ENCODE results near the gene ASRGL1.

ASRGL1 gene

GRCh38 chr11:62394825-62395538 lies 57.7 kb downstream of the ASRGL1 start:
- DNase-seq, result peak; percentile 88 to 93

GRCh38 chr11:62395885-62396551 lies 58.8 kb downstream of the ASRGL1 start:
- no peak for DNase-seq

- no peak for DNase-seq
These were observed 61.1 kb downstream of the ASRGL1 start for GRCh38 chr11:62398011-62398994.

GRCh38 chr11:62399172-62399877 lies 62.1 kb downstream of the ASRGL1 start:
- DNase-seq, result no peak

GRCh38 chr11:62399878-62400266 lies 62.6 kb downstream of the ASRGL1 start:
- DNase-seq, result no peak

- DNase-seq, result no peak
These were observed 63.0 kb downstream of the ASRGL1 start for GRCh38 chr11:62400281-62400680.

GRCh38 chr11:62400760-62401159 lies 63.5 kb downstream of the ASRGL1 start:
- no peak for DNase-seq

- DNase-seq, result no peak
These were observed 64.1 kb downstream of the ASRGL1 start for GRCh38 chr11:62401356-62401755.

- DNase-seq, result no peak
These were observed 64.6 kb downstream of the ASRGL1 start for GRCh38 chr11:62401811-62402210.

GRCh38 chr11:62402226-62402959 lies 65.1 kb downstream of the ASRGL1 start:
- no peak for DNase-seq

- no peak for DNase-seq
These were observed 65.9 kb downstream of the ASRGL1 start for GRCh38 chr11:62402960-62403730.

GRCh38 chr11:62404435-62404834 lies 67.2 kb downstream of the ASRGL1 start:
- DNase-seq, result no peak

GRCh38 chr11:62404901-62405300 lies 67.7 kb downstream of the ASRGL1 start:
- DNase-seq, result no peak

GRCh38 chr11:62406034-62406433 lies 68.8 kb downstream of the ASRGL1 start:
- no peak for DNase-seq

GRCh38 chr11:62409831-62410230 lies 72.6 kb downstream of the ASRGL1 start:
- no peak for DNase-seq

- no peak for DNase-seq
These were observed 73.7 kb downstream of the ASRGL1 start for GRCh38 chr11:62410972-62411371.

GRCh38 chr11:62411524-62411923 lies 74.3 kb downstream of the ASRGL1 start:
- no peak for DNase-seq

GRCh38 chr11:62413060-62413696 lies 75.9 kb downstream of the ASRGL1 start:
- no peak for DNase-seq

- no peak for DNase-seq
These were observed 79.3 kb downstream of the ASRGL1 start for GRCh38 chr11:62416596-62416995.

GRCh38 chr11:62418136-62418535 lies 80.9 kb downstream of the ASRGL1 start:
- DNase-seq, result no peak

GRCh38 chr11:62418733-62419132 lies 81.5 kb downstream of the ASRGL1 start, which contains the start of gene SCGB1A1:
SCGB1A1 (plus strand) TSS chr11:62419033; CDS start chr11:62419096, 63 bp downstream.
- DNase-seq, result no peak

All from NCI-H526 (cell line).